Aorta (tissue), 5 donors: ENCODE results near the gene PDE4B. TPM values are rescaled to one million over a fixed set of nuclear protein-coding genes. Genes with fewer than 3 reads are reported as not detected.
"Not testable (repeated sequence)": the region's sequence is repeated elsewhere in the genome, so short reads cannot be mapped to it uniquely, and the experiment has no call there.

Experiments
- ATAC-seq: fragments of 200-7000 bp; cut with Tn5 transposase; one replicate; pipeline ENCODE4 v1.9.1; 2022; ENCODE audit warnings: moderate library complexity; ENCODE audit not compliant: low FRiP score
- DNase-seq, 2 donors: peaks; one replicate each; pipeline ENCODE4 v3.0.0-alpha.2; 2020
- H3K27ac ChIP-seq, 2 donors: one replicate each; pipeline ENCODE4 v1.5.1; 2013; ENCODE audit warnings: low read length in 2 of 2, mild to moderate bottlenecking in 2 of 2, moderate library complexity in 2 of 2, control low read depth in 1 of 2, inconsistent platforms in 1 of 2, low read depth in 1 of 2
- H3K27me3 ChIP-seq, 2 donors: one replicate each; pipeline ENCODE4 v1.6.1; 2013; ENCODE audit warnings: control low read depth in 1 of 2, low read length in 1 of 2, mild to moderate bottlenecking in 1 of 2, moderate library complexity in 1 of 2; ENCODE audit not compliant: insufficient read depth in 2 of 2, control insufficient read depth in 1 of 2
- H3K36me3 ChIP-seq, 2 donors: one replicate each; pipeline ENCODE4 v1.6.1; 2013; ENCODE audit warnings: control low read depth in 1 of 2, low read length in 1 of 2, mild to moderate bottlenecking in 1 of 2; ENCODE audit not compliant: insufficient read depth in 2 of 2, control insufficient read depth in 1 of 2
- H3K4me1 ChIP-seq, 2 donors: one replicate each; pipeline ENCODE4 v1.6.1; 2013; ENCODE audit warnings: low read length in 2 of 2, control low read depth in 1 of 2, mild to moderate bottlenecking in 1 of 2, moderate library complexity in 1 of 2; ENCODE audit not compliant: insufficient read depth in 2 of 2, control insufficient read depth in 1 of 2
- H3K4me3 ChIP-seq, 2 donors: one replicate each; pipeline ENCODE4 v1.5.1; 2013; ENCODE audit warnings: low read length in 2 of 2, control low read depth in 1 of 2, mild to moderate bottlenecking in 1 of 2
- H3K9me3 ChIP-seq: one replicate; pipeline ENCODE4 v1.6.1; 2013; ENCODE audit warnings: mild to moderate bottlenecking, low read length; ENCODE audit not compliant: control insufficient read depth
- WGBS, 2 donors: extraction: QIAGEN DNeasy Blood & Tissue Kit; methylation state at CpG; one replicate each; pipeline ENCODE4 v1.1.7; 2013; 5-methylcytosine and 5-hydroxymethylcytosine counted together
- intact Hi-C, 2 donors: fragments of 100-400 bp; cut with DNase I; formaldehyde crosslinking; loops; one replicate each; pipeline versions ENCODE4 v1.14.2 to v1.15.0; 2022
- polyA plus RNA-seq, 2 donors: library from polyadenylated mRNA; stranded (reverse); fragments of 200-250 nt; gene quantifications; one replicate each; pipeline ENCODE4 v1.2.3, GENCODE V29; 2013
- total RNA-seq, 2 donors: library from RNA; stranded (reverse); fragmentation: NEBNext Ultra II Directional; extraction: Animal tissue kit (Norgen Biotek cat#: 25700); gene quantifications; one replicate each; pipeline ENCODE4 v1.2.1, GENCODE V29; 2021
- donor health status: healthy with polysubstance abuse.
- donor health status: Bipolar disorder and iron deficiency.
- donor health status: DM: no; HTN: no; CAD: no.
- donor health status: DM: no; HTN: no; CAD: no.
- donor health status: DM: yes; HTN: yes; CAD: no.

Gene PDE4B
- total and polyA plus RNA-seq, 4 donors = 4.8 to 24.5 (median 12.5) TPM

DNA sequence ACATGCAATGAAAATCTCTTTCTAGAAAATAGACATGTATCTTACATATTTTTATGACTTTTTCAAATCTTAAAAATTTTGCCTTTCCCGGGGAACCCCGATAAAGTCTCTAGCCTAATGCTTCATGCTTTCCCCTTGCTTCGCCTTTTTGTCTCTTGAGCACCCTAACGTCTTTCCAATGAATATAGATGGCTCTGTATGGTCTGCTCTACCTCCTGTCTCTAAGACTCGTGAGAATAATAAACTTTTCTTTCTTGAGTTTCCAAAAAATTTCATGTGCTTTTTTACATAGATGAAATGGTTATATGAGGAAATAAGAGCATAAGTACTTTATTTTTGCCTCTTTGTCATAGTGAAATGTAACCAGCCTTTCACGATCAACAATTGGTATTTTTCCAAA is 202.6 kb downstream of the PDE4B start:
- H3K36me3 ChIP-seq = no peaks in the 10 kb centered on the region
- ATAC-seq (no peak), DNase-seq (no peak)
- no peaks in the 10 kb centered on the region for H3K27me3 ChIP-seq
- H3K27ac ChIP-seq = no peak overlapping the region
- H3K4me1 ChIP-seq = peaks cover 0 to 2% of the 10 kb centered on the region in 2 donors
- H3K9me3 ChIP-seq = no peaks in the 10 kb centered on the region
- intact Hi-C loops = no loop called here
- no peak overlapping the region for H3K4me3 ChIP-seq
- WGBS, 2 donors = 37 to 49% methylated on average over 6 of the region's 6 CpGs

DNA sequence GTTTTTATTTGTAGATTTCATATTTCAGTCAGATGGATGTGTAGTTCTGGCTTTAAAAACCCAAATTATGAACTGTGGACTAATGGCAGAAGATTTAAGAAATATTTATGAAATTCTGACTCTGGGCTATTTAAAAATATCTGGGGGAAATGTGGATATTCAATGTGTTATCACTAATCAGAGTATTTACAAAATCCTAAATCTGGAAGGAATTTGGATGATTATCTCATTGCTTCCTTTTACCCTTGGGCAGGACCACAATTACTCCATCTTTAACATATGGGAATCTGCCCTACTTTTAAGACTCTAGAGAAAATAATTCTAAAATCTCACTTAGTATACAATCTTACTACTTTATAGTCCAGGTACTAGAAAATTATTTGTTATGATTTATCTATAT is 203.2 kb downstream of the PDE4B start:
- H3K27ac ChIP-seq = no peak overlapping the region
- ATAC-seq (no peak), DNase-seq (no peak)
- H3K4me3 ChIP-seq = no peak overlapping the region
- no peaks in the 10 kb centered on the region for H3K36me3 ChIP-seq
- intact Hi-C loops = no loop called here
- no peaks in the 10 kb centered on the region for H3K27me3 ChIP-seq
- H3K9me3 ChIP-seq = no peaks in the 10 kb centered on the region
- H3K4me1 ChIP-seq = peaks cover 0 to 2% of the 10 kb centered on the region in 2 donors

- ATAC-seq (no peak), DNase-seq (no peak)
- Histone ChIP-seq H3K4me1 (no peaks in the 10 kb centered on the region), H3K27me3 (no peaks in the 10 kb centered on the region), H3K36me3 (no peaks in the 10 kb centered on the region), H3K4me3 (no peak overlapping the region), H3K9me3 (no peaks in the 10 kb centered on the region), H3K27ac (no peak overlapping the region)
- WGBS, 2 donors = 95 to 100% methylated on average over 1 of the region's 1 CpG
- intact Hi-C loops = no loop called here
These were observed 205.0 kb downstream of the PDE4B start for GRCh38 chr1:65997693-65998092.

DNA sequence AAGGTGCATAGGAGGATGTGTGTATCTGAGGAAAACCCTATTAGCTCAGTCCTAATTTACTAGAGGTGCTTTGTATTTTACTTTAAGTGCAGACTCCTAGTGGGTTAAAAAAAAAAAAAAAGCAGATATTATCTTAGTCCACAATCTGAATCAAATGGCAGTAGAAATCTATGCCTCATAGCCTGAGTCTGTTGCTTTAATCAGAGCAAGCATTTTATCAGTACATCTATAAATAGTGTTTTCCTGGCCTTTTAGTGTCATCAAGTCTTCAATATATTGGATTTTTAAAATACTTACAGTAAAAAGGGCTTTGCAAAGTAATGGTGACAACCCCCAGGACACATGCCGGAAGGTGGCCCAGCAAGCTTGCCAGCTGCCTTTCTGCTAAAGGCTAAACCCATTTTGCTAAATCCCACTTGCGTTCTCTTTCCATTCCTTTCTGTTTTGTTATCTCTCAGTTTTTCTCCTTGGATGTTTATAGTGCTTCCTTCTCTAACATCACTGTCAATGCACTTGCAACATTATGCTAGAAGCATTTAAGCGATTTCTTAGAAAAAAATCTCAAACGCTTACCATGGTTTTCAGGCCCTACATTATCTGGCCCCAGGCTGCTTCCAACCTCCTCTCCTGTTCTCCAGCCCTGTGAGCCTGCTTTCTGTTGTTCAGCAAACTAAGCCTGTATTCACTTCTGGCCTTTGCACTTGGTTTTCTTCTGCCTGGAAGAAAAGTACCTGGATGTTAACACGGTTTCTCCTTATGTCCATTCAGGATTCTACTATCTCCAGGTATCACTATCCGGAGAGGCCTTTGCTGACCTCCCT is 206.3 kb downstream of the PDE4B start:
- WGBS, 2 donors = 84 to 93% methylated on average over 6 of the region's 6 CpGs

GRCh38 chr1:66000033-66000637 is 207.4 kb downstream of the PDE4B start:
- DNase-seq = no peak
- intact Hi-C loops = no loop called here

More for the DNA sequence above, 206.3 kb downstream of the PDE4B start:
- Histone ChIP-seq H3K4me3 (no peak overlapping the region), H3K36me3 (no peaks in the 10 kb centered on the region), H3K27ac (no peak overlapping the region), H3K27me3 (no peaks in the 10 kb centered on the region), H3K4me1 (no peaks in the 10 kb centered on the region), H3K9me3 (no peaks in the 10 kb centered on the region)
- intact Hi-C loops = no loop called here
- ATAC-seq = no peak
- no peak for DNase-seq

GRCh38 chr1:66003690-66004089 is 211.0 kb downstream of the PDE4B start:
- 27 to 28% methylated on average over 1 of the region's 1 CpG for WGBS, 2 donors
- Histone ChIP-seq H3K4me1 (no peaks in the 10 kb centered on the region), H3K4me3 (no peak overlapping the region), H3K27me3 (no peaks in the 10 kb centered on the region), H3K36me3 (no peaks in the 10 kb centered on the region), H3K27ac (no peak overlapping the region), H3K9me3 (no peaks in the 10 kb centered on the region)
- ATAC-seq = no peak
- DNase-seq = no peak
- intact Hi-C loops = no loop called here

More at GRCh38 chr1:66000033-66000637, 207.4 kb downstream of the PDE4B start:
- no peaks in the 10 kb centered on the region for H3K4me1 ChIP-seq
- H3K9me3 ChIP-seq = no peaks in the 10 kb centered on the region
- no peak overlapping the region for H3K27ac ChIP-seq
- H3K36me3 ChIP-seq = no peaks in the 10 kb centered on the region
- no peak overlapping the region for H3K4me3 ChIP-seq
- ATAC-seq = no peak
- H3K27me3 ChIP-seq = no peaks in the 10 kb centered on the region
- WGBS, 2 donors = 38 to 50% methylated on average over 1 of the region's 1 CpG

- DNase-seq, H3K4me3 ChIP-seq, H3K9me3 ChIP-seq, intact Hi-C loops, H3K27ac ChIP-seq, H3K36me3 ChIP-seq, ATAC-seq, H3K4me1 ChIP-seq, H3K27me3 ChIP-seq: not testable (repeated sequence)
- 86 to 96% methylated on average over 3 of the region's 3 CpGs for WGBS, 2 donors
These were observed 213.8 kb downstream of the PDE4B start for GRCh38 chr1:66006534-66006933.

DNA sequence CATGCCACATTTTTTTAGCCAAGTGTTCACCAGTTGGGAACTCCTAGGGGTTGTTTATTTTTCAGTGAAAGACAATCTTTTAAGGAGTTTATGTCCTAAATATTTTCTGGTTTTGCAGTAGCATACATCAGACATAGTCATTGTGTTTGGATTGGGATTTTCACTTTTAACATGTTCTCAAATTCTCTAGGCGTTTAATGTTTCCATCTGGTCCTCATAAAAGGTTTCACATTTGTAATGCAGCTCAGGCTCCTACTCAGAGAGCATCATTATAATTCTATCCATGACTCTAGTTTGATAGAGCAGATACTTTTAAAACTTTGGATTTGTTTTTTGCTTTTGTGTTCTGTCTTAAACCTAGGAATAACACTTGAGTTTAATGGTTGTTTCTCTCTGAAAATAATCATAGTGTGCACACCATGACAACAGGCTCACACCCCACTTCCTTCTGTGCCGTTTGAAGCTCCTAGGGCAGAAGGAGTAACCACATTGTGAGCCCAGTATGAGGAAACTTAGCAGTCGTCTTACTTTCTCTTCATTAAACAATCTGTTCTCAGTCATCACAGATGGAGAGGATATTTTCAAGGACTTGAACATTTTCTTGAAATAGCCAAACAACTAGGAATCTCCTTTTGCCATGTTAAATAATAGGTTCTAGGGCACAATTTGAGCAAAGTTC is 219.6 kb downstream of the PDE4B start:
- H3K36me3 ChIP-seq = no peaks in the 10 kb centered on the region
- ATAC-seq (no peak), DNase-seq (no peak)
- H3K27ac ChIP-seq = no peak overlapping the region
- 49 to 56% methylated on average over 3 of the region's 3 CpGs for WGBS, 2 donors
- H3K9me3 ChIP-seq = no peaks in the 10 kb centered on the region
- H3K4me3 ChIP-seq = no peak overlapping the region
- H3K4me1 ChIP-seq = no peaks in the 10 kb centered on the region
- intact Hi-C loops = no loop called here
- H3K27me3 ChIP-seq = no peaks in the 10 kb centered on the region
